GM19351 (cell line): ENCODE results near the gene FCN3.

Source experiments
- ATAC-seq: cut with Tn5 transposase; IDR thresholded peaks from one replicate; pipeline ENCODE4 v1.9.1; 2021; ENCODE audit warnings: mild to moderate bottlenecking, moderate library complexity; ENCODE audit not compliant: unreplicated experiment

The FCN3 gene

GRCh38 chr1:27380766-27381733 lies 6.4 kb upstream of the FCN3 start:
- ATAC-seq = no peak

- no peak for ATAC-seq
Observed at GRCh38 chr1:27380224-27380623, 5.6 kb upstream of the FCN3 start.

- ATAC-seq = no peak
Observed at GRCh38 chr1:27379564-27380122, 5.0 kb upstream of the FCN3 start.

- ATAC-seq = no peak
Observed at GRCh38 chr1:27377760-27378495, 3.3 kb upstream of the FCN3 start.

GRCh38 chr1:27372808-27373690 lies 1.6 kb downstream of the FCN3 start:
- ATAC-seq = no peak

GRCh38 chr1:27372022-27372807 lies 2.4 kb downstream of the FCN3 start:
- ATAC-seq = no peak

GRCh38 chr1:27368869-27369582 lies 5.6 kb downstream of the FCN3 start:
- no peak for ATAC-seq

- ATAC-seq = no peak
Observed at GRCh38 chr1:27367160-27367650, 7.4 kb downstream of the FCN3 start.

- ATAC-seq = peak; percentile 37
Observed at GRCh38 chr1:27366411-27367159, 8.0 kb downstream of the FCN3 start, which contains the start of gene MAP3K6. Gene MAP3K6 (minus strand): TSS chr1:27366961. CDS start chr1:27366597, 364 bp downstream.

- peak; percentile 38 for ATAC-seq
Observed at GRCh38 chr1:27366113-27366410, 8.6 kb downstream of the FCN3 start.

- ATAC-seq = peak; percentile 40
Observed at GRCh38 chr1:27365372-27366112, 9.1 kb downstream of the FCN3 start.

- ATAC-seq = no peak
Observed at GRCh38 chr1:27364696-27365371, 9.8 kb downstream of the FCN3 start.

- no peak for ATAC-seq
Observed at GRCh38 chr1:27363766-27364695, 10.6 kb downstream of the FCN3 start.

GRCh38 chr1:27361553-27361952 lies 13.1 kb downstream of the FCN3 start:
- no peak for ATAC-seq

GRCh38 chr1:27361044-27361402 lies 13.6 kb downstream of the FCN3 start:
- no peak for ATAC-seq
